ENCODE results near the gene SLC6A12. TPM values are rescaled to one million over a fixed set of nuclear protein-coding genes. Genes with fewer than 3 reads are reported as not detected.

SLC6A12 gene
- not detected in 2 replicates for total RNA-seq

DNA sequence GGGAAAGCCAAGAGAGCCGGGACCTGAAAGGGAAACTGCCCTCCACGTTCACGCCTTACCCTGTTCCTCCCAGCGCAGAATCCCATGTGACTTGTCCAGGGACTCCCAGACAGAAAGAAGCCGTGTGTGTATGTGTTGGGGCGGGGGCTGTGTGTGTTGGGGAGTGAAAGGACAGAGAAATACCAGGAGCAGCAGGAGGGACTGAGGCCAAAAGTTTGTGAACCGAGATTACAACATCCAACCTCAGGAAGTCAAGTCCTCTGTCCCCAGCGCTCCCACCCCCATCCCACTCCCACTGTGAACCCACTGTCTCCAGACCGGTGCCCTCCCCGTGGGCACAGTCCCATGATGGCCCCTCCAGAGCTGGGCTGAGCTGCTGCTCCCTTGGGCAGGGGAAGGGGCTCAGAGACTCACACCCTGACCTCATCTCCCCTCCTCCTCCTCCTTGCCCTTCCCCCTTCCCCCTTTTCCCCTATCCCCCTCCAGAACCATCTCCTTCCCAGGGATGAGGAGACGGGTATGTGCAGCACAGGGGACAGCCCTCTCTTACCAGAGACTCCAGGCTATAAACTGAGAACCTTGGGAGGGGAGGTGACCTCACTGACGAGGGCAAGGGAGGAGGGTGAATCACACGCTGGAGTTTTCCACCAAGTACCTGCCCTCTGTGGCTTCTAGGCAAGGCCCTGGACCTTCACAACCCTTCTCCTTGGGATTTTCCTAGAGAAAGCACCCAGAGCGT lies at the start of gene SLC6A12:
Gene SLC6A12, minus strand, starts transcription at position 155 of the 739 bp plus-strand sequence. CDS start 4,171 bp downstream, outside the sequence.

GRCh38 chr12:262817-263216 lies 48.9 kb upstream of the SLC6A12 start, which contains the start of gene SLC6A13:
SLC6A13 (minus strand) TSS chr12:262836; CDS start chr12:260052, 2,784 bp downstream.

Other genes starting within 250 kb of the SLC6A12 start
- under 0.01 and 0.34 TPM in 2 replicates for gene IQSEC3, start 147.4 kb downstream of the SLC6A12 start, total RNA-seq
- not detected in 2 replicates for gene SLC6A13, start 48.7 kb upstream of the SLC6A12 start, total RNA-seq
- gene KDM5A, start 175.2 kb upstream of the SLC6A12 start, total RNA-seq = 16.9 and 29.9 TPM in 2 replicates
- 6.2 and 13.0 TPM in 2 replicates for gene CCDC77, start 187.5 kb upstream of the SLC6A12 start, total RNA-seq
- gene B4GALNT3, start 245.8 kb upstream of the SLC6A12 start, total RNA-seq = 10.5 and 14.4 TPM in 2 replicates

All from hair follicular keratinocyte (primary cell).